SKM-1 treated with dmso at 0.1 percent for 144 hours (cell line): ENCODE measurements around the gene ZNF135.
A peak's percentile ranks its signal among the peaks of the same experiment; 100 is the strongest.

Experiments
- DNase-seq: peaks from one replicate; lab custom pipeline; 2025; ENCODE audit not compliant: unreplicated experiment; lab: John Stamatoyannopoulos, UW

Gene ZNF135

DNA sequence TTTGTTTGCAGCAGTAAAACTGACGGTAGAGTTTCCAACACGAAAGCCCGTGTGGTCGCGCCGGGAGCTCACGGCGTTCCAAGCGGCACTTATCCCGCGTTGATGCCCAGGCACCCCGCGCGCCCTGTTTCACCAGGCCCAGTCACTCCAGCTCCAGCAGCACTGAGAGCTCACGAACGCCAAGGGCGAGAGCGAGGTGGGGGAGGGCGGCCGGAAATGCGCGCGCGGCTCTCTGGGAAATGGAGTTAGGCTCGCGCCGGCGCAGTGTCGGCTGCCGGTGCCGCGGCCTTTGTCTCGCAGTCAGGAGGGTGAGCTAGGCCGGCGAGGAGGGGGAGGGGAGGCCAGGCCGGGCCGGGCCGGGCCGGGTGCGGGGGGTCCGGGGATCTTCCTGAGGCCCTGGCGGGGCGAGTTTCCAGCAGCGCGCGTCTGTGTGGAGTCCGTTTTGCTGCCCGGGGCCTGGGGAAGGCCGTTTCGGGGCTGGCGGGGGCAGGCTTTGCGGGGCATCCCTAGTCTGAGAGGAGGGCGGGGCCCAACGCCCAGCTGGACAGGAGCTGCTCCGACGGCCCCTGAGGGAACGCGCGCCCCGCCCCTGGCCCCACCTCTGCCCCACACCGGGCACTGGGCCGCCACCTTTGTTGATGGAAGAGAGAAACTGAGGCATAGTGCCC lies at the start of gene ZNF135:
ZNF135 (plus strand) TSS at position 280 of the 668 bp plus-strand sequence. CDS start 721 bp downstream, outside the sequence.
- no peak for DNase-seq

DNA sequence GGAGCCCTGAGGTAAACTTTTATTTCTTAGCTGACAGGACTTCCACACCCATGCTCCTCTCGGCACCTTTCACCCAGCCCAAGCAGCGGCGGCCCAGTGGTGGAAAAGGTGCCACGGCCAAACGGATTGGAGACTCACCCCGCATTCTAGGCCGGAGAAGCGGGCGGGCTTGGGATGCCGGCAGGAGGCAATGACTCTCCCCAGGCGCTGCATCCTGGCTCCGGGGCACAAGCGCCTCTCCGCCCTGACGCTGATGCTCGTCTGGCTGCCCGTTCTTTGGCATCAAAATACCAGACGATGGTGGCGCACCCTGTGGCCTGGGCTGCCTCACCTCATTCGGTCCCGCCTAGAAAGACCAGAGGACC lies 49.8 kb upstream of the ZNF135 start:
- DNase-seq: no peak

DNA sequence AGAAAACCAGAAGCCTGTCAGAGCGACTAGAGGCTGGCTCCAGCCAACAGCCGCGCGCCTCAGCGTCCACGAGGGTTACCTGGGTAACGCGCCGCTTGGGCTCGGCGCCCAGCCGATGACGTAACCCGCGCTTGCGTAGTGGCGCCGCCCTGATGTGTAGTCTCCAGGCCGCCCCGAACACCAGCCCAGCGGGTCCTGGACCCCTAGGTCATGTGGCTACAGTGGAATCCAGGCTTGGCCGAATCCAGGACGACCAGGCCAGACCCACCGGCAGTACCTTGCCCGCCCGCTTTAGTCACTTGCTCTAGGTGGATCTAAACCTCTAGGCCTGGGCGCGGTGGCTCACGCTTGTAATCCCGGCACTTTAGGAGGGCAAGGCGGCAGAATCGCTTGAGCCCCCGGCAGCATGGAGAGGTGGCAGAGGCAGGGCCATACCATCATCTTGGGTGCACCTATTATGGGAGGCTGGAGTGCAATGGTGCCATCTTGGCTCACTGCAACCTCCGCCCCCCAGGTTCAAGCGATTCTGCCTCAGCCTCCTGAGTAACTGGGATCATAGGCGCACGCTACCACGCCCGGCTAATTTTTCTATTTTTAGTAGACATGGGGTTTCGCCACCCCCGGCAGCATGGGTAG lies 49.3 kb upstream of the ZNF135 start:
- DNase-seq: peak; percentile 23

DNA sequence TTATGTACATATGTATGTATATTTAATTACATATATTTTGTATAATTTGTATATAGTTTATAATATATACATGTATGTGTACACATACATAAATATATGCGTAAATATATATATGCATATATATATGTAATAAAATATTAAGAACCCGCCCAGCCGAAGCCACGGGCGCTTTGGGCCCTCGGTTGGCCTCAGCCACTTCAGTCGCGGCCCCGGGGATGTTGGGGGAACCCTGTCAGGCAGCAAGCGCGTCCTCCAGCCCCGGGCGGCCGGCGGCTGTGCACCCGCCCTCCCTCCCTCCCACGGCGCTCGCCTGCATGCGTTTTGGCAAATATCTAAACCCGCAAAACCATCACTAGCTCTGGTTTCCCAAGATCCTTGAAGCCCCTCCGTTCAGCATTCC lies 48.6 kb upstream of the ZNF135 start:
- no peak for DNase-seq

DNA sequence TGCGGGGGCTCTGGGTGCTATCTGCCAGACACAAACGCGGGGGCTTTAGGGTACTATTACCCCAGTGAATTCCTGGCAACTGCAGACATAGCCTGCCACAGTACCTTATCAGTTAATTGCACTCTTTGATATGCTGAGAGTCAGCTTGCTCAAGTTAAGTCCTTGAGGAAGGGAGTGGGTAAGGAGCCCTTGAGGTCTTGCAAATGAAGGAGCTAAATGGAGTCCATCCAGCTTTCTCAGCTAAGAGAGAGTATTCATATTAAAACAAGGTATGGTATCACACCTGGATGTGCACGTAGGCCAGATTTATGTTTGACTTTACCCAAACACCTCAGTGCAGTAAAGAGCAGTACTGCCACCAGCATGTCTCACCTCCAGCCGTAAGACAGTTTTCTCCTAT lies 44.9 kb upstream of the ZNF135 start:
- DNase-seq: no peak

DNA sequence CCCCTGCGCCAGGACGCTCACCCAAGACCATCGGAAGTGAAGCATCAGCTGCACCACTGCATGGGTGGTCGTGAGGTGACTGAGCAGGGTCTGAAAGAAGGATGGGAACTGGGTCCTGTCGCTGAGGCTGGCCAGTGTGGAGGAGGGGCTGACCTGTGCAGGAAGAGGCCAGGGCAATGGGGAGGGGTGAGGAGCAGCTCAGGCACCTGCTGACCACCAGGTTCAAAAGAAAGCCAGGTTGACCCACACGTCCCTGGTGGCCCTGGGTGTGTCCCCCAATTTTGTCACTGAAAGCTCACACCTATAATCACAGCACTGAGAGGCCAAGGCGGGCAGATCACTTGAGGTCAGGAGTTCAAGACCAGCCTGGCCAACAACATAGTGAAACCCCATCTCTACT lies 39.0 kb upstream of the ZNF135 start:
- DNase-seq: no peak

DNA sequence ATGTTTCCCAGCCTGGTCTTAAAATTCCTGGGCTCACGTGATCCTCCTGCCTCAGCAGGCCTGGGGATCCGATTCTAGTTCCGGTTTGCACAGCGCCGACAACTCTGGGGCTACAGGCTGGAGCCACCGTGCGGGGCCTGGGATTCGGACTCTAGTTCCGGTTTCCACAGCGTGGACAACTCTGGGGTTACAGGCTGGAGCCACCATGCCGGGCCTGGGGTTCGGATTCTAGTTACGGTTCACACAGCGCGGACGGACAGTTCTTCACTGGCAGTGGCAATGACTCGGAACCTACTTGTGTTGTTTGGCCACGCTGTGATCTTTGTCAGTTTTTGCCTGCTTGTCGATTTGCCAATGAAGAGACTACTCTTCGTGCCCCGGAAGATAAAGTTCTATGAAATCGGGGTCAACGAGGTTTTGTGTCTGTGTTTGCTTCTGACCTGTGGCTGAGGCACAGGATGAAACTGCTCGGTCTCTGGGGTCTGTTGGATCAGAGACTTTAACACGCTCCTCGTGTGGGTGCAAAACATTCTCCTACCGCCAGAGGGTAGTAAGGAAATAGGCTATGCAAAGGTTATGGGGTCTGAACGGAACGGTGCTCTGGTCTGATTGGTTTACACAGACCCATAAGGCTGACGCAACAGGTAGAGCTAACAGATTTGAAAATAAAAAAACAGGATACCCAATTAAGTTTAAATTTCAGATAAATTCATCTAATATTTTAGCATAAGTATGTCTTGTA lies 37.4 kb upstream of the ZNF135 start:
- DNase-seq: no peak

DNA sequence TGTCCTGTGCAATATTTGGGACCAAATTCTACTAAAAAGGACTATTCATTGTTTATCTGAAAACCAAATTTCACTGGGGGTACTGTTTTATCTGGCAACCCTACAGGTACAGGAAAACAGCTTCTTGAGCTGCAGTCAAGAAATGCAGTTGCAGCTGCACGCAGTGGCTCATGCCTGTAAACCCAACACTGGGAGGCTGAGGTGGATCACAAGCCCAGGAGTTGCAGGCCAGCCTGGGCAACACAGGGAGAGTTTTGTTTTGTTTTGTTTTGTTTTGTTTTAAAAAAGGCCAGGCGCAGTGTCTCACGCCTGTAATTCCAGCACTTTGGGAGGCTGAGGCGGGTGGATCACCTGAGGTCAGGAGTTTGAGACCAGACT lies 36.8 kb upstream of the ZNF135 start:
- DNase-seq: no peak

DNA sequence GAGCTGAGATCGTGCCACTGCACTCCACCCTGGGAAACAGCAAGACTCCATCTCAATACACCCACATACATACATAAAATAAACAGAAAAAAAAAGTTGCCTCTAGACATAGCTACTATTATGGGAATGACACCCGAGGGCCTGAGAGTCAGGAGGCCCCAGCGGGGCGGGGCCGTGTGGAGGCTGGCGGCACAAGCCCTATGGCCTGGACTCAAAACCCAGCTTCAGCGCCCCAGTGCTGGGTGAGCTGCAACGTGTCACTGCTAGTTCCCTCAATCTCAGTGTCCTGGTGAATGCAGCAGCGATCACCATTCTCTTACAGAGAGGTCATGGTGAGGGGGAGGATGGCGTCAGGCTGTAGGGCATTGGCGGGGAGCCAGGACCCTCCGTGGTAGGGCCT lies 34.4 kb upstream of the ZNF135 start:
- DNase-seq: no peak

DNA sequence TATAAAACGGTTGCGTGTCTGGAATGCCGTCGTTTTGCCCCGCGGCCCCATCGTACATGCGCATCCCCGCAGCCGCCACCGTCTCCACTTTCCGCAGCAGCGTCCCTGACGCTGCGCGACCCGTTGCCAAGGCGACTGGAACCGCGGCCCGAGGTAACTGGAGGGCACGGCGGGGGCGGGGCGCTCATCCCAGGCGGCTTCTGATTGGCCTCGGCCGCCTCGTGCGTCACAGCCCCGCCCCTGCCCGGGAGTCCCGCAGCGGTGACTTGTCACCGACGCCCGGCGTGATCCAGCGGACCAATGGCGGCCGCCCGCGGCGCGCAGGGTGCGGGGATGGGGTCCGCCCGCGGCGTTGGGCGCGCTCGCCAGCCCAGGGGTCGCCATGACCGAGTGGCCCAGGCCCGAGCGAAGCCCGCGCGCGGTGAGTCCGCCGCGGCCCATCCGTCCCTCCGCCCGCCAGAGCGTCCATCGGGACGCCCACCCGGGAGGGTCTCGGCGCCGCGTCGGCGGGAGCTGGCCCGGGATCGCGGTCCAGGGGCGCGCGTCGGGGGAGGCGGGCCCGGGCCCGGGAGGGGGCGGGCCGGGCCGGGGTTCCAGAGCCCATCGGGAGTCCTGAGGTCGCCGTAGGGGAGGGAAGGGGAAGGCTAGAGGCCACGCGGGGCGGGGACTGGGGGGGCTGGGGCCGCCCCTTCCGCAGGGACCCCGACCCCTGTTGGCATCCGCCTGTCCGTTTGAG lies 25.2 kb upstream of the ZNF135 start, which contains the start of gene ZSCAN1:
ZSCAN1 (plus strand) TSS at position 285 of the 736 bp plus-strand sequence. CDS start 3,812 bp downstream, outside the sequence.
- no peak for DNase-seq

DNA sequence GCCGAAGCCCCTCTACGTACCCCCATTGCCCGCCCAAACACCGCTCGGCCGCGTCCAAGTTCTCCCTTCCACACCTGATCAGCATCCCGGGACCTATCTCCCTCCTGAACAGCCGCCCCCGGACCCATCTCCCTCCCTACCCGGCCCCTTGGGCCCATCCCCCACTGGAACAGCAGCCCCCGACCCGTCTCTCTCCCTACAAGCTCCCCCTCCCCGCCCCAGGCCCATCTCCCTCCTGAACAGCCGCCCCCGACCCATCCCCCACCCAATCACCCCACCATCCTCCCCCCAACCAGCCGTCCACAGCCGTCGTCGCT lies 24.6 kb upstream of the ZNF135 start:
- DNase-seq: no peak

DNA sequence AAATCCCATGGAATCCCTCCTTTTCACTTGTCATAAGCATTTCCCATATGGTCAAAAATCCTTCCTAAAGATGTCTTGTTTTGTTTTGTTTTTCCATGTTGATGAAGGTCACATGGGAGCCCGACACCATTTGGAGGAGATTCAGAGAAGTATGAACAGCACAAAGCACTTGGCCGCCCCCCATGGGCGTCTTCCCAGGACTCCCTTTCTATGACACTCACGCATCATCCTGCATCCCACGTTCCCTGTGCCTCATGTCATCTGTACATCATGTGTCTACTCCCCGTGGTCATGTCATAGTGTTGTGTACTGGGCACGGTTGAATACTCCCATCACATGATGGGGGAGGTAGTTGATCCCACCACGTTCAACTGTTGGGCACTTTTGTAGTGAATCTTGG lies 23.2 kb upstream of the ZNF135 start:
- DNase-seq: no peak

DNA sequence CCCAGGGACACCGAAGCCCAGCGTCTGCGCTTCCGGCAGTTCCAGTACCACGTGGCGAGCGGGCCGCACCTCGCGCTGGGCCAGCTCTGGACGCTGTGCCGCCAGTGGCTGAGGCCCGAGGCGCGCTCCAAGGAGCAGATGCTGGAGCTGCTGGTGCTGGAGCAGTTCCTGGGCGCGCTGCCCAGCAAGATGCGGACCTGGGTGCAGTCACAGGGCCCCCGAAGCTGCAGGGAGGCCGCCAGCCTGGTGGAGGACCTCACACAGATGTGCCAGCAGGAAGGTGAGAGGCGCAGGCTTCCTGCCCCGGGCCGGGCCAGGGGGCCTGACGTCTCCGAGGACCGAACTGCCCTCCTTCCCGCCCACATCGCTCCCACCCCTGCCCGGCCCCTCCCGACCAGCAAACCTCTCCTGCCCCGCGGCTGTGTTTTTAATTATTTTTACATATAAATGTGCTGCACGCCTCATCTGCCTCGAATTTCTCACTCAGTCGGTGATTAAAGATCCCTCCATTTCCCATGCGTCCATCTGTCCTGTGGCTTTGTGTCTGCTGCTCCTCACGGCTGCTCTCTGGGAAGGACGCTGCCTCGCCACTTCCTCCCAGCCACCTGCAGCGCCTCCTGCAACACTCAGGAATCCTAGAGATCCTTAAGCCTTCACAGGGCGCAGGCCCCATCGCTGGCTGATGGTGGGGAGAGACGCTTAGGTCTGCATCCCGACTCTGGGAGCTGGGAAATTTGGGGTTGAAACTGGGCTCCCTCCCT lies 21.0 kb upstream of the ZNF135 start:
- no peak for DNase-seq

DNA sequence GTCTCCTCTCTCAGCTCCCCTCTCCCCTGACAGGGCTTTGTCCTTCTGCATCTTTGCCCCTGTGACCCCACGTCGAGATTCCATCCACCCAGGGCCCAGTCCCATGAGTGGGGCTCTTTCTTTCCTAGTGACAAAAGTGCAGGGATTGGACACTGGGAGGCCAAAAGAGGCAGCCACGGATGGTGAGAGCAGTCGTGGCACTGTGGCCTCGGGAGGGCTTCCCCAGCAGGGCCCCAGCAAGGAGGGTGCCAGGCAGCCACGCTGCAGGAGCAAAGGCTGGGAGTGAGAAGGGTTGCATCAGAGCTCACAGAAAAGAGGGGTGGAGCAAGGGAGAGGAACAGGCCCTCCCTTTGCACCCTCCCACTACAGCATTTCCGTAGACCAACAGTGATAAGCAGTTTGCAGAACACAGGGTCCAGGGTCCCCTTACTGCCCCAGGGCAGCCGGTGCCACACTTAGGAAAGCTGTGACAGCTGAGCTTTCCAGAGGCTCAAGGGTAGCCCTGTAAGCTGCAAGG lies 20.3 kb upstream of the ZNF135 start:
- DNase-seq: no peak

DNA sequence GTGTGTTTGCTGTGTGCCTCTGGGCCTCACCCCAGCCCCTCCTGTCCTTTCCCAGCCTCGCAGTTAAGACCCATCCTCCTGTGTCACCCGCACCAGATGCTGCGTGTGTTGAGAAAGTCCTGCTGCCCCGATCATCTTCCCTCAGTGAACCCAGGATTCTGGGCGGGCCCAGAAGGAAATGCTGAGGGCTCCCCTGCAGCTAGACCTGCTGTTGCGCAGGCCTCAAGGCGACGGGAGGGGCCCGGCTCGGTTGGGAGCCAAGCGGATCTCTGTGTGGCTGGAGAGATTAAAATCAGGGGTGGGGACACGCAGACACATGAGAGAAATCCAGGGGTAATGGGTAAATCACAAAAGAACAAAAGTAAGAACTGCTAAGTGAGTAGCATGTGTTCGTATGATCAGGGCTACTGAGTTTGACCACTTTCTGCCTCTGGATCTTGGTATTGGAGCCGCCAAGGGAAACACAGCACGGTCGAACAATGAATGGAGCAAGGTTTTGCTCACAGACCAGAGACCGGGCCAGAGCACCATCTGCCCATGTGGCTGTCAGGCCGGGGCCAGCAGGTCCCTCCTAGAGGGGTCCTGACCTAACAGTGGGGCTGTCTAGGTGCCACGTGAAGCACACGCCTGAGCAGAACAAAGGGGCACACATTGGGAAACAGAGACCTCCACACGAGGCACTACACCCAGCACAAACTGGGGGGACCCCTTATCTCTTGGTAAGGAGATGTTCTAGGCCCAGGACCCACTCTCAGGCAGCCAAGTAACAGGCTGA lies 18.1 kb upstream of the ZNF135 start:
- no peak for DNase-seq

DNA sequence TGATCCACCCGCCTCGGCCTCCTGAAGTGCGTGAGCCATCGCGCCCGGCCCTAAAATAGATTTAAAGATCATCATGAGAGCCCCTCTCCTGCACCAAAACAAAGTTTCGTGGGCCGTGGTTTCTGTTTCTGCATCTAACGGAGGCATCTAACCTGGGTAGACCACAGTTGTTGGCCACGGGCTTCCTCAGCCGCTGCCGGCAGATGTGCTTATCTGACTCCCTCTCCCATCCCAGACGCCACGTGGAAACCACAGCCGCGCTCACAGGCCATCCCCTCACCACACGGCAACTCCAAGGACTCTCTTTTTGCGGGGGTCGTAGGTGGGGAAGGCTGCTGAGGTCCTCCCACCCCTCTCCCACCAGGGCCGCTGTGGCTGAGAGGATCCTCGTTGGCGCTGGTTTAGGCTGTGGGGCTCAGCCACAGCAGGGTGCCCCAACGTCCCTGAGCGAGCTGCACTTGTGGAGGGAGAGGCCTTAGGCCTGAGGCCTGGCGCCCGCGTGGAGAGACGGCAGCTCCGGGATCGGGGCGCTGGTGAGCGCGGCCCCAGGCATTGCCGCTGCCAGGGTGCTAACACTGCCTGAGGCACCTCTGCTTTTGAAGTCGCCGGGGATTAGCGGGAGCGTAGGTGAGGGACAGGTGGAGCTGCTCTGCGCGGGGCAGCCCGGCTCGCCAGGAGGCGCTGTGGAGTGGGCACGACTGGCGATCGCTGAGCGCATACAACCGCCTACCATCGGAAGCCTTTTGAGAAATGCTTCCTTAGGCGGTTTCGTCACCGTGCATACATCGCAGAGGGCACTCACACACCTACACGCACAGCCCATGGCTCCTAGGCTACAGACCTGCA lies 16.4 kb upstream of the ZNF135 start:
- no peak for DNase-seq

DNA sequence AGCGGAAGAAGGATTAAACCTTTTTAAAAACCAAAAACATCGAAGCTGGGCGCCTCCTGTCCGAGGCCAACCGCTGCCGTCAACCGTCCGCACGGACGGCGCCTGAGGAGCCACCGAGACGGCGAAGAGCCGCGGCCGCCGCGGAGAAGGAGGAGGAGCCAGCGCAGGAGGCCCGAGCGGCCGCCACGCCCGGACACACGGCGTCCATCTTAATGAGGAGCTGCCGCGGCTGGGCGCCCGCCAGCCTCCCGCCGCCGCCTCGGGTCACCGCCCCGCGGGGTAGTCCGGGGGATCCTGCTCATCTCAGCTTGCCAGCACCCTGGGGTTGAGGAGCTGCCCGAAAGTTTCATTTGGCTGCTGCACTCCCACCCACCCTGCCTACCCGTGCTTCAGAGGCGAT lies 14.7 kb upstream of the ZNF135 start:
- DNase-seq: no peak

DNA sequence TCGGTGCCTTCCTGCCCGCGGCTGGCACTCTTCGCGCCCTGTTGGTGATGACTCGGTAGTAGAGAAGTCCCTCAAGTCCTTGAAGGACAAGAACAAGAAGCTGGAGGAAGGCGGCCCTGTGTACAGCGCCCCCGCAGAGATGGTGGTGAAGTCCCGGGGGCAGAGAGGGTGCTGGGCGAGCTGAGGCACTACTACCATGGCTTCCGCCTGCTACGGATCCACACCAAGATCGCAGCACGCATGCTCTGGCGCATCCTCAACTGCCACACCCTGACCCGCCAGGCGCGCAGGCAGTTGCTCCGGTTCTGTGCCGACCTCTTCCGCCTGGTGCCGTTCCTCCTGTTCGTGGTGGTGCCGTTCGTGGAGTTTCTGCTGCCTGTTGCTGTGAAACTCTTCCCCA lies 14.2 kb upstream of the ZNF135 start:
- no peak for DNase-seq

DNA sequence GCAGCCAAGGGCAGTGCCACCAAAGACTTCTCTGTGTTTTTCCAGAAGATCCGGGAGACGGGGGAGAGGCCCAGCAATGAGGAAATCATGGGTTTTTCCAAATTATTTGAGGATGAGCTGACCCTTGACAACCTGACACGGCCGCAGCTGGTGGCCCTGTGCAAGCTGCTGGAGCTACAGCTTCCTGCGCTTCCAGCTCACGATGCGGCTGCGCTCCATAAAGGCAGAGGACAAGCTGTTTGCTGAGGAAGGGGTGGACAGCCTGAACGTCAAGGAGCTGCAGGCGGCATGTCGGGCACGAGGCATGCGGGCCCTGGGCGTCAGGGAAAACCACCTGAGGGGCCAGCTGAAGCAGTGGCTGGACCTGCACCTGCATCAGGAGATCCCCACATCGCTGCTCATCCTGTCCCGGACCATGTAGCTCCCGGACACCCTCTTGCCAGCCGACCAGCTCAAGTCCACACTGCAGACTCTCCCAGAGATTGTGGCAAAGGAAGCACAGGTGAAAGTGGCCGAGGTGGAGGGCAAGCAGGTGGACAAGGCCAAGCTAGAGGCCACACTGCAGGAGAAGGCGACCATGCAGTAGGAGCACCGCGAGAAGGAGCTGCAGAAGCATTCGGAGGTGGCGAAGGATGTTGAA lies 13.6 kb upstream of the ZNF135 start:
- no peak for DNase-seq
